HCT116 (cell line): ENCODE results near the gene SYNE2. TPM values are rescaled to one million over a fixed set of nuclear protein-coding genes. Genes with fewer than 3 reads are reported as not detected.

Source experiments
- ATAC-seq: fragments of 200-7000 bp; cut with Tn5 transposase; 2 replicates; pipeline ENCODE4 v1.9.1; 2020; ENCODE audit warnings: mild to moderate bottlenecking, moderate library complexity
- BruUV-seq: library from RNA; stranded (reverse); fragments of 400-500 nt; replicated peaks from 2 replicates; lab custom pipeline; 2021; lab: Mats Ljungman, UMichigan
- CTCF ChIA-PET: fragments of 300-600 bp; sonication (Branson Sonifier 250); formaldehyde crosslinking; loops from one replicate; lab custom pipeline; 2021; ENCODE audit warnings: antibody characterized with exemption; lab: Charles Lee
- POLR2A ChIA-PET: fragments of 300-600, 350-600 bp; sonication (Branson Sonifier 250); formaldehyde crosslinking; loops from one replicate; lab custom pipeline; 2021; ENCODE audit warnings: antibody characterized with exemption; lab: Charles Lee
- RAD21 ChIA-PET, 2 experiments: fragments of 300-600 bp; sonication (Branson Sonifier 250); formaldehyde crosslinking; loops; one replicate each; lab custom pipeline; 2023; ENCODE audit warnings: low total read pairs in 2 of 2; ENCODE audit not compliant: uncharacterized antibody in 2 of 2, unreplicated experiment in 2 of 2, low non-redundant PET in 1 of 2; lab: Charles Lee
- DNase-seq: peaks from one replicate; pipeline ENCODE4 v3.0.0-alpha.2; 2010; ENCODE audit warnings: low read depth, low spot score
- H2AFZ ChIP-seq: fragments of 200-600 bp; shearing (Covaris generic), sonication (generic); 2 replicates; pipeline ENCODE4 v1.6.1; 2017; ENCODE audit warnings: low read depth, mixed run types, mixed read lengths, antibody characterized with exemption, low read length; ENCODE audit not compliant: poor library complexity, severe bottlenecking
- H3K27ac ChIP-seq: 2 replicates; pipeline ENCODE4 v1.5.1; 2012; ENCODE audit warnings: low read depth, low read length
- H3K27me3 ChIP-seq: fragments of 200-600 bp; sonication (generic); 2 replicates; pipeline ENCODE4 v1.6.1; 2016; ENCODE audit warnings: mixed run types, low read length, mixed read lengths; ENCODE audit not compliant: insufficient read depth
- H3K36me3 ChIP-seq, 2 experiments: fragments of 200-500 bp in 1 of 2; fragments of 200-600 bp in 1 of 2; sonication (Bioruptor generic) in 1 of 2; sonication (generic) in 1 of 2; 2 replicates each; pipeline versions ENCODE4 v1.5.1 to v1.6.1; 2014 to 2016; ENCODE audit warnings: low read length in 2 of 2, inconsistent platforms in 1 of 2, mixed read lengths in 1 of 2, mixed run types in 1 of 2; ENCODE audit not compliant: insufficient read depth in 2 of 2, control insufficient read depth in 1 of 2
- H3K4me1 ChIP-seq, 2 experiments: fragments of 200-600 bp in 1 of 2; sonication (generic) in 1 of 2; 2 replicates each; pipeline versions ENCODE4 v1.5.1 to v1.6.1; 2012 to 2017; ENCODE audit warnings: low read length in 2 of 2, inconsistent platforms in 1 of 2, mild to moderate bottlenecking in 1 of 2, mixed read lengths in 1 of 2, mixed run types in 1 of 2, moderate library complexity in 1 of 2; ENCODE audit not compliant: insufficient read depth in 2 of 2, control insufficient read depth in 1 of 2
- H3K4me2 ChIP-seq: fragments of 200-600 bp; sonication (generic); 2 replicates; pipeline ENCODE4 v1.6.1; 2017; ENCODE audit warnings: mixed run types, low read length, mixed read lengths
- H3K4me3 ChIP-seq, 2 experiments: fragments of 200-600 bp in 1 of 2; sonication (generic) in 1 of 2; replicated peaks in 1 of 2; 2 replicates each; pipeline ENCODE4 v1.5.1; 2011 to 2016; ENCODE audit warnings: low read length in 2 of 2, control low read depth in 1 of 2, low read depth in 1 of 2, mild to moderate bottlenecking in 1 of 2, mixed read lengths in 1 of 2, mixed run types in 1 of 2
- H3K79me2 ChIP-seq: fragments of 200-600 bp; sonication (generic); 2 replicates; pipeline ENCODE4 v1.6.1; 2017; ENCODE audit warnings: mild to moderate bottlenecking, mixed run types, low read length, moderate library complexity, mixed read lengths; ENCODE audit not compliant: insufficient read depth
- H3K9ac ChIP-seq: fragments of 200-600 bp; sonication (generic); 2 replicates; pipeline ENCODE4 v1.6.1; 2016; ENCODE audit warnings: low read length, mixed read lengths
- H3K9me2 ChIP-seq: fragments of 200-600 bp; sonication (generic), shearing (Covaris generic); 2 replicates; pipeline ENCODE4 v1.6.1; 2017; ENCODE audit warnings: mixed run types, mild to moderate bottlenecking, moderate library complexity; ENCODE audit not compliant: insufficient read depth
- H3K9me3 ChIP-seq, 2 experiments: fragments of 200-500 bp in 1 of 2; fragments of 200-600 bp in 1 of 2; sonication (Bioruptor generic) in 1 of 2; sonication (generic) in 1 of 2; 2 replicates each; pipeline ENCODE4 v1.6.1; 2014 to 2017; ENCODE audit warnings: low read length in 2 of 2, mixed read lengths in 2 of 2, inconsistent platforms in 1 of 2, low read depth in 1 of 2, mild to moderate bottlenecking in 1 of 2, mixed run types in 1 of 2, moderate library complexity in 1 of 2; ENCODE audit not compliant: control insufficient read depth in 1 of 2, insufficient read depth in 1 of 2
- H4K20me1 ChIP-seq: fragments of 200-600 bp; sonication (generic), shearing (Covaris generic); 2 replicates; pipeline ENCODE4 v1.6.1; 2017; ENCODE audit warnings: mixed run types, mild to moderate bottlenecking, moderate library complexity; ENCODE audit not compliant: insufficient read depth
- ATF3 ChIP-seq: IDR thresholded peaks from 2 replicates; pipeline ENCODE4 v1.6.1; 2012
- CEBPB ChIP-seq: IDR thresholded peaks from 2 replicates; pipeline ENCODE4 v1.6.1; 2012; ENCODE audit warnings: low read depth
- ELF1 ChIP-seq: IDR thresholded peaks from 2 replicates; pipeline ENCODE4 v1.6.1; 2012; ENCODE audit warnings: low read depth, borderline replicate concordance
- EZH2 ChIP-seq: fragments of 200-600 bp; sonication (generic); IDR thresholded peaks from 2 replicates; pipeline ENCODE4 v1.6.1; 2017; ENCODE audit warnings: antibody characterized with exemption, mixed run types
- EZH2phosphoT487 ChIP-seq: fragments of 200-600 bp; IDR thresholded peaks from 2 replicates; pipeline ENCODE4 v1.6.1; 2018; ENCODE audit warnings: antibody characterized with exemption, borderline replicate concordance
- POLR2A ChIP-seq: IDR thresholded peaks from 2 replicates; pipeline ENCODE4 v1.7.0; 2011; ENCODE audit warnings: borderline replicate concordance; ENCODE audit not compliant: insufficient read depth, insufficient read length; ENCODE audit errors: extremely low read depth
- REST ChIP-seq: IDR thresholded peaks from 2 replicates; pipeline ENCODE4 v1.6.1; 2012; ENCODE audit warnings: low read depth
- TCF7L2 ChIP-seq: IDR thresholded peaks from 2 replicates; pipeline ENCODE4 v1.7.0; 2011; ENCODE audit warnings: borderline replicate concordance, inconsistent platforms; ENCODE audit not compliant: insufficient read depth, insufficient read length; ENCODE audit errors: extremely low read depth
- YY1 ChIP-seq: IDR thresholded peaks from 2 replicates; pipeline ENCODE4 v1.6.1; 2011; ENCODE audit warnings: low read length, low read depth, moderate library complexity, mild to moderate bottlenecking; ENCODE audit not compliant: insufficient replicate concordance; ENCODE audit errors: extremely low read depth
- intact Hi-C: fragments of 100-400 bp; cut with micrococcal nuclease; formaldehyde crosslinking; loops from 2 replicates; pipeline ENCODE4 v1.10.0; 2022
- total RNA-seq: library from RNA; stranded (reverse); gene quantifications from one replicate; pipeline ENCODE4 v1.2.1, GENCODE V29; 2021; ENCODE audit not compliant: unreplicated experiment
- TF ChIP-seq, protein P1 (sequence below), 3 experiments: fragments of 200-600 bp in 1 of 3; sonication (generic) in 1 of 3; IDR thresholded peaks in 2 of 3; conservative IDR thresholded peaks in 1 of 3; 2 replicates each; pipeline ENCODE4 v1.5.1; 2012 to 2017; ENCODE audit warnings: low read depth in 2 of 3, low read length in 2 of 3, antibody characterized with exemption in 1 of 3, borderline replicate concordance in 1 of 3, control low read depth in 1 of 3, mild to moderate bottlenecking in 1 of 3, mixed read lengths in 1 of 3, mixed run types in 1 of 3, moderate library complexity in 1 of 3; ENCODE audit not compliant: insufficient read depth in 1 of 3
- TF ChIP-seq, protein P2 (sequence below): IDR thresholded peaks from 2 replicates; pipeline ENCODE4 v1.6.1; 2012

The SYNE2 gene
- total RNA-seq, 1 experiment from 2014 or later = 28.8 TPM

DNA sequence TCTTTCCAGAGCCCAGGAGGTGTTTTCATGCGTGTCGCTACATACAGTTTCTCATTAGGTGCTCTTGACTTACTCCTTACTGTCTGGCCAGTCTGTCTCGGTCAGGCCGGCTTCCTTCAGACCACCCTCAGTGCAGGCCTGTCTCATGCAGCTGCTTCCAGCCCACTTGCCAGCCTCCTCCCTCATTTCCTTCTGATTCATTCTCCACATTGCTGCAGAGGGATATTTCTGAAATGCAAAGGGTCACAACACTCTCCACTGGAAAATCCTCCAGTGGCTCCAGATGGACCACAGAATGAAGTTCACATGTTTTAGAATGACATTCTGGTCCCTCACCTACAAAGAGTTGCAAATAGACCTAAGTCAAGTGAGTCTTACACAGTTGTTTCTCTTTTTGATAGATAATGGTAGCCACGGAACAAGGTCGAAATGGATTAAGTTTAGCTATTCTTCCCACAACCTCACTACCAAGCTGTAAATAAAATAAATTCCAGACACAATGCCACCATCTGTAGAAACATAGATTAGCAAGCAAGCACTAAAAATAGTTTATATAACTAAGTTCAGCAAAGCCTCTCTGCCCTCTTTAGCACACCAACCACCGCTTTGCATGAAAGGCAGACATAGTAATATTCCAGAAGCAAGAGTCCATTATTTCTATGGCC is 294.5 kb downstream of the SYNE2 start:
- Histone ChIP-seq H3K4me3 (no peak overlapping the region), H3K79me2 (no peaks in the 10 kb centered on the region), H3K4me1 (no peaks in the 10 kb centered on the region), H3K9me3 (no peaks in the 10 kb centered on the region), H4K20me1 (no peaks in the 10 kb centered on the region), H3K4me2 (no peak overlapping the region), H3K27ac (no peak overlapping the region), H3K9me2 (no peaks in the 10 kb centered on the region), H2AFZ (no peak overlapping the region), H3K9ac (no peak overlapping the region), H3K36me3 (peaks cover 0 to 3% of the 10 kb centered on the region in 2 experiments; a peak in 2 of 4 replicates), H3K27me3 (no peaks in the 10 kb centered on the region)
- RAD21 ChIA-PET = no interaction called here
- TF ChIP-seq ATF3 = no peak
- no peak for TF ChIP-seq REST
- no peak for TF ChIP-seq EZH2
- TF ChIP-seq, protein P1, sequence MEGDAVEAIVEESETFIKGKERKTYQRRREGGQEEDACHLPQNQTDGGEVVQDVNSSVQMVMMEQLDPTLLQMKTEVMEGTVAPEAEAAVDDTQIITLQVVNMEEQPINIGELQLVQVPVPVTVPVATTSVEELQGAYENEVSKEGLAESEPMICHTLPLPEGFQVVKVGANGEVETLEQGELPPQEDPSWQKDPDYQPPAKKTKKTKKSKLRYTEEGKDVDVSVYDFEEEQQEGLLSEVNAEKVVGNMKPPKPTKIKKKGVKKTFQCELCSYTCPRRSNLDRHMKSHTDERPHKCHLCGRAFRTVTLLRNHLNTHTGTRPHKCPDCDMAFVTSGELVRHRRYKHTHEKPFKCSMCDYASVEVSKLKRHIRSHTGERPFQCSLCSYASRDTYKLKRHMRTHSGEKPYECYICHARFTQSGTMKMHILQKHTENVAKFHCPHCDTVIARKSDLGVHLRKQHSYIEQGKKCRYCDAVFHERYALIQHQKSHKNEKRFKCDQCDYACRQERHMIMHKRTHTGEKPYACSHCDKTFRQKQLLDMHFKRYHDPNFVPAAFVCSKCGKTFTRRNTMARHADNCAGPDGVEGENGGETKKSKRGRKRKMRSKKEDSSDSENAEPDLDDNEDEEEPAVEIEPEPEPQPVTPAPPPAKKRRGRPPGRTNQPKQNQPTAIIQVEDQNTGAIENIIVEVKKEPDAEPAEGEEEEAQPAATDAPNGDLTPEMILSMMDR (IDR thresholded peaks at IDR 0.05 in 2 of 3, conservative IDR thresholded peaks at IDR 0.05 in 1 of 3; ENCODE audit: borderline replicate concordance in 1 of 3, insufficient read depth in 1 of 3, low read depth in 2 of 3, low read length in 2 of 3) = no peak
- no peak for TF ChIP-seq CEBPB
- no peak for TF ChIP-seq TCF7L2
- no peak for TF ChIP-seq EZH2phosphoT487
- TF ChIP-seq, protein P2, sequence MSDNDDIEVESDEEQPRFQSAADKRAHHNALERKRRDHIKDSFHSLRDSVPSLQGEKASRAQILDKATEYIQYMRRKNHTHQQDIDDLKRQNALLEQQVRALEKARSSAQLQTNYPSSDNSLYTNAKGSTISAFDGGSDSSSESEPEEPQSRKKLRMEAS = no peak
- no peak for TF ChIP-seq POLR2A
- TF ChIP-seq ELF1 = no peak
- TF ChIP-seq YY1 = no peak
- intact Hi-C loops = no loop called here
- BruUV-seq = no TSS peak
- DNase-seq (no peak), ATAC-seq (no peak)
- POLR2A ChIA-PET = no interaction called here
- CTCF ChIA-PET = no interaction called here
